Activated T-helper 17 cell treated with anti-CD3 and anti-CD28 coated beads, Interleukin-2, amount 50 U/mL, for 72 hours (primary cell): ENCODE data around the gene PERP. TPM values are rescaled to one million over a fixed set of nuclear protein-coding genes. Genes with fewer than 3 reads are reported as not detected.

ENCODE experiments used
- ATAC-seq: fragments of 150-1000 bp; cut with Tn5 transposase; replicated peaks from 2 replicates; pipeline ENCODE4 v1.10.0; 2021; ENCODE audit warnings: mild to moderate bottlenecking, moderate library complexity
- H3K27ac Mint-ChIP-seq: one replicate; pipeline ENCODE4 v1.8.0; 2022; ENCODE audit warnings: mixed read lengths
- H3K27me3 Mint-ChIP-seq: one replicate; pipeline ENCODE4 v1.8.0; 2022; ENCODE audit warnings: mixed read lengths
- H3K36me3 Mint-ChIP-seq: one replicate; pipeline ENCODE4 v1.8.0; 2022; ENCODE audit warnings: low read depth, mild to moderate bottlenecking, mixed read lengths
- H3K4me1 Mint-ChIP-seq: one replicate; pipeline ENCODE4 v1.8.0; 2022; ENCODE audit warnings: mixed read lengths
- H3K4me3 Mint-ChIP-seq: one replicate; pipeline ENCODE4 v1.8.0; 2022; ENCODE audit warnings: mild to moderate bottlenecking, mixed read lengths
- H3K9me3 Mint-ChIP-seq: one replicate; pipeline ENCODE4 v1.8.0; 2022; ENCODE audit warnings: mixed read lengths
- total RNA-seq, 2 donors: library from RNA; stranded (reverse); gene quantifications; one replicate each; pipeline ENCODE4 v1.2.3, GENCODE V29; 2022

The PERP gene
- total RNA-seq, 2 donors from 2014 or later = 14.1 to 22.5 TPM

GRCh38 chr6:138052783-138053182, 54.4 kb downstream of the PERP start:
- ATAC-seq = no peak
- peaks cover 34% of the 10 kb centered on the region for H3K27me3 Mint-ChIP-seq
- H3K27ac Mint-ChIP-seq = no peak overlapping the region
- H3K36me3 Mint-ChIP-seq = no peaks in the 10 kb centered on the region
- peaks cover 11% of the 10 kb centered on the region for H3K9me3 Mint-ChIP-seq
- no peak overlapping the region for H3K4me3 Mint-ChIP-seq
- no peaks in the 10 kb centered on the region for H3K4me1 Mint-ChIP-seq

GRCh38 chr6:138044972-138045371, 62.2 kb downstream of the PERP start:
- H3K9me3 Mint-ChIP-seq = peaks cover 5% of the 10 kb centered on the region
- ATAC-seq = no peak

GRCh38 chr6:138044458-138044857, 62.8 kb downstream of the PERP start:
- Mint-ChIP-seq H3K4me3 (no peak overlapping the region), H3K9me3 (peaks cover 5% of the 10 kb centered on the region), H3K4me1 (no peaks in the 10 kb centered on the region), H3K36me3 (no peaks in the 10 kb centered on the region), H3K27ac (no peak overlapping the region), H3K27me3 (peaks cover 18% of the 10 kb centered on the region)
- no peak for ATAC-seq

More at GRCh38 chr6:138044972-138045371, 62.2 kb downstream of the PERP start:
- H3K4me1 Mint-ChIP-seq = no peaks in the 10 kb centered on the region
- no peak overlapping the region for H3K27ac Mint-ChIP-seq
- no peaks in the 10 kb centered on the region for H3K36me3 Mint-ChIP-seq
- H3K4me3 Mint-ChIP-seq = no peak overlapping the region
- peaks cover 18% of the 10 kb centered on the region for H3K27me3 Mint-ChIP-seq

Other genes with a start within 250 kb of the PERP start
- 100 to 1,000 TPM; 254 to 663 TPM for gene TNFAIP3, start 240.2 kb downstream of the PERP start, total RNA-seq
- gene ARFGEF3, start 54.5 kb upstream of the PERP start, total RNA-seq = 1 to 10 TPM; 3.6 to 8.0 TPM
- not detected for gene PBOV1, start 111.1 kb upstream of the PERP start, total RNA-seq